ENCODE measurements around the gene CTNNBL1.
"Not testable (repeated sequence)": the region's sequence is repeated elsewhere in the genome, so short reads cannot be mapped to it uniquely, and the experiment has no call there.

Gene CTNNBL1

DNA sequence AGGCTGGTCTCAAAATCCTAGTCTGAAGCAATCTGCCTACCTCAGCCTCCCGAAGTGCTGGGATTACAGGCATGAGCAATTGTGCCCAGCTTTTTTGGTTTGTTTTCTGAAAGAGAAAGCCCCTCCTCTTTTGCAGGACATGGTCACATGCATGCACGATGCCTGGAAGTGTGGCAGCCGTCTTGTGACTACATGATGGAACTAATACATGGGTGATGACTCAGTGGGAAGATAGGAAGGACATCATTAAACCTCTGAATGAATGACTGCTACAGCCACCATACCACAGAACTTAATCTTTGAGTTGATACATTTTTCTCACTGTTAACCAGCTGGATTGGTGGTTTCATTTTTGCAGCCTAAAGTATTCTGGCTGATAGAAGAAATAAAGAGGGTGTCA lies 13.4 kb upstream of the CTNNBL1 start:
- DNase-seq, result no peak

DNA sequence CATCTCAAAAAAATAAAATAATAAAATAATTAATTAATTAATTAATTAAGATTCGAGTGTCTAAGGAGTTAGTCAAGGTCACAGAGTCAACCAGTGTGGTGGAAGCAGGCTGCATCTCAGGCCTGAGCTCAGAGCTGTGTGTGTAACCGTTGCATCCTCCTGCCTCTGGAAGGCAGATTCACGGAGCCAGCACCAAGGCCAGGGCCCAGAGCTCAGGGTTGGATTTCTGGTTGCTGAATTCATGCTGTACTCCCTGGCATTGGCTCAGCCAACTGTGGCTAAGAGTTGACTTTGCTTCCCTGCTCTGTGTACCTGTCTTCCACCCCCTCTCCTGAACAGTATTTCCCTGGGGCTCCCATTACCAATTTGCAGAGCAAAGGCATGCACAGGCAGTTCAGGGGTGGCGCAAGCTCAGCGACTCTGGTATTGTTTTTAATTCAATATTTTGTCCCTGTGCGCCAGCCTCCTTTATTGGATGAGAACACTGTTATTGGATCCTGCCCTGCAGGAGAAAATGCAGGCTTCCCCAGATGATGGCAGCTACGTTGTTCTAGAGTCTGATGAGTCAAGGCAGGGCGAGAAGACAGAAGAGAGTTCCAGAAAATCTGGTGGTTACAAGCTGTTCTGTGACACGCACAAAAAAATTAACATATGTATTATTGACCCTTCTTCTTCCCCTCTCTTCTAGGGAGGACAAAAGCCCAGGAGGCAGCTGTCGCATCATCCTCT lies 12.3 kb upstream of the CTNNBL1 start:
- DNase-seq, result no peak

DNA sequence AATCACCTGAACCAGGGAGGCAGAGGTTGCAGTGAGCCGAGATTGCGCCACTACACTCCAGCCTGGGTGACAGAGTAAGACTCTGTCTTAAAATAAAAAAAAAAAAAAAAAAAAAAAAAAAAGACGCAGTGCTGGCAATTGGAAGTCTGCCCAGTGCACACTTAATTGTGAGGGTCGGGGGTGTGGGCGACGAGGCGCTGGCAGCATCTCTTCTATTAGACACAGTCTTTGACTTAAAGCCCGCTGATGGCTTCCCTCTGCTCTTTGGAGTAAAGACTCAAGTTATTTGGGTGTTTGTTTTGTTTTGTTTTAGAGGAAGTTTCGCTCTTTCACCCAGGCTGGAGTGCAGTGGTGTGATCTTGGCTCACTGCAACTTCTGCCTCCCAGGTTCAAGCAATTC lies 10.7 kb upstream of the CTNNBL1 start:
- DNase-seq, result not testable (repeated sequence)

DNA sequence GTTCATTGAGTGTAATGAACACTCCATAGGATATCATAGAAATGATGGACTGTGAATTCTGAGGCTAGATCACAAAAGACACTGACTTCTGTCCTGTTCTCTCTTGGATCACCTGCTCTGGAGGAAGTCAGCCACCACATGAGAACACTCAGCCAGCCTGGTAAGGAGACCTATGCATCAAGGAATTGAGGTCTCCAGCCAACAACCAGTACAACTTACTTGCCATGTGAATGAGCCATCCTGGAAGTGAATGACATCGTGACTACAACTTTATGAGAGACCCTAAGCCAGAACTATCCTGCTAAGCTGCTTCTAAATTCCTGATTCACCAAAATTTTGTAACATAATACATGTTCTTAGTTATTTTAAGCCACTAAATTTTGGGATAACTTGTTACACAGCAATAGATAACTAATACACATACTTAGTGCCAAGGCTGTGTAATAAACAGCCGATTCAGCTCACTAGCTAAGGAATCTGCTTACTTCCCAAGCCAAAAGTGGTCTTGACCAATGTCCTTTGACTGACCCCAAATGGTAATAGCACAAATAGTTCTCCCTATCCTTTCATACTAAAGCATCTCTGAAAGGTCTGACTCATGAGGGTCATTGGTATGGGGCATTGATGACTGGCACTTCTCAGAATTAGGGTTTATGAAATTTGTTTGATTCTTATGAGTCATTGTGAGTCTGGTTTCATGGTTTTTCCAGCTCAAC lies 6.9 kb upstream of the CTNNBL1 start:
- DNase-seq, result no peak

DNA sequence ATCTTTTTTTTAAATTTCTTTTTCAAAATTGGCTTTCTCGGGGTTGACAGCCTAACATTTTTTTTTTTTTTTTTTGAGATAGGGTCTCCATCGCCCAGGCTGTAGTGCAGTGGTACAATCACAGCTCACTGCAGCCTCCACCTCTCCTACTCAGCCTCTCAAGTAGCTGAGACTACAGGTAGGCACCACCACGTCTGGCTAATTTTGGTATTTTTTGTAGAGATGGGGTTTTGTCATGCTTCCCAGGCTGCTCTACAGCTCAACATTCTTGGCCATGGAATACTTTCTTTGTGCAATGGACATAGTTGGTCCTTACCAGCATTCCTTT lies 6.4 kb upstream of the CTNNBL1 start:
- DNase-seq, result no peak

DNA sequence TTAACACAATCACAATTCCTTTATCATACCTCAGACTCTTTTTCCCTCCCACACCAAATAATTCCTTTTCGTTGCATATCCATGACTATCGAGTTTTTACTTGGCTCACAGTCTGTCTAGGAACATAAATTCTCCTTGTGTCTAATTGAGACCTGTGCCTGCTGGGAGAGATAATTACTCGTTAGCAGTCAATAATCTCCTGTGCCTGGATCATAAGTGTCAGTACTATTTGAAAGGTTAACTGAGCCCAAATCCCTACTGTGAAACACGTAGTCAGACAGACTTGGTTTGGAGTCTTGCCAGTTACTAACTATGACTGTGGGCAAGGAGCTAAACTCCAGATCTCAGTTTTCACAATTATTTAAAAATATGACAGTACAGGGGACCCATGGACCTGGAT lies 5.7 kb upstream of the CTNNBL1 start:
- no peak for DNase-seq

DNA sequence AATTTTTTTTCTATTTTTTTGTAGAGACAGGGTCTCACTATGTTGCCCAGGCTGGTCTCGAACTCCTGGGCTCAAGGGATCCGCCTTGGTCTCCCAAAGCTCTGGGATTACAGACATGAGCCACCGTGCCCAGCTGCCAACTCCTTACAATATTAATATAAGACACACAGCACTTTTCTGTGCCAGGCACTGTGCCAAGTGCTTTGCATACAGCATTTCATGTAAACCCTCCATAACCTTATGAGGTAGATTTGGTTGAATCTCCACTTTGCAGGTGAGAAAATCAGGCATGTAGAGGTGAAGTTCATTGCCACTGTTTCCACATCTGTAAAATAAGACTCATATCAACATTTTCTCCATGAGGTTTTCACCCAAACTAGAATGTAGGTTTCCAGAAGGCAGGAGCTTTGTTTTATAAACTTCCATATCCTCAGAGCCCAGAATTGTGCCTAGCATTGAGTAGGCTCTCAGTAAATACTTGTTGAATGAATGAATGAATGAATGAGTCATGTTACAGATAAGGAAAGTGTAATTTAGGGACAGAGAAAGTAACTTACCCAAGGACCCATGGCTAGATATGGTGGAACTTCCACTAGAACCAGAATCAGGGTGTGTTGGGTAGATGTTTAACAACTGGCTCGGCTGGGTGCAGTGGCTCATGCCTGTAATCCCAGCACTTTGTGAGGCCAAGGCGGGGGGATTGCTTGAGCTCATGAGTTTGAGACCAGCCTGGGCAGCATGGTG lies 3.0 kb upstream of the CTNNBL1 start:
- DNase-seq, result no peak

DNA sequence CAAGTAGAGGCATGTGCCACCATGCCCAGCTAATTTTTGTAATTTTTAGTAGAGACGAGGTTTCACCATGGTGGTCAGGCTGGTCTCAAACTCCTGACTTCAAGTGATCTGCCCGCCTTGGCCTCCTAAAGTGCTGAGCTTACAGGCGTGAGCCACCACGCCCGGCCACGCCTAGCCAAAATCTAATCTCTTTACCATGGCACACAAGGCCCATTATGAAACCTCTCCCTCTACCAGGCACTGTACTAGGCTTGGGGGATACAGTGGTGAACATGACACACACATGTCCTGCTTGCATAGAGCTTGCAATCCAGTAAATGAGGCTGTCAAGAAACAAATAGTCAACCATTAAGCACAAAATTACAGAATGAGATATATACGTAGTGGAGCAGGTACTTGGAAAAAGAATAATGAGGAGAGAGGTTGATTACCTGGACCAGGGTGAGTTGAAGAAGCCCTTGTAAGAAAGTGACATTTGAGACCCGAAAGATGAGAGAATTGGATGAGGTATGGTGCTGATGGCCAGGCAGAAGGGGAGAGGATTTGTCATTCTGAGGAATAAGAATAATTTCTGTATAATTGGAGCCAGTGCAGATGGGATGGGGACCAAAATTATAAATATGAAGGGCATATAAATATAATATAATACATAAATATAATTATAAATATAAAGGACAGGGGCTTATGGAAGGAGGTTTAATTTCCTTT lies 1.2 kb upstream of the CTNNBL1 start:
- DNase-seq, result no peak

DNA sequence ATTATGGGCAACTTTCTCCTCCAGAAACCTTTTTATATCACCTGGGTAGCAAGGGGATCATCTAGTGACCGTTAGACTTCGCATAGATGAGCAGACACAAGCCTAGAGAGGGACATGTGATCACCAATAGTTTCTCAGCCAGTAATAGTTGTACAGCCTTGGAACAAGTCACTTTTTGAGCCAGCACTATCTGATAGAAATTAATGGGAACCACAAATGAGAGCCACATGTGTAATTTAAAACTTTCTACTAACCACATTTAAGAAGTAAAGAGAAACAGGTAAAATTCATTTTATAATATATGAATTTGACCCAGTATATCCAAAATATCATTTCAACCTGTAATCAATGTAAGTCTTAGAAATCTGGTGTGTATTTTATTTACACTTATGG lies 592 bp upstream of the CTNNBL1 start:
- DNase-seq, result no peak

DNA sequence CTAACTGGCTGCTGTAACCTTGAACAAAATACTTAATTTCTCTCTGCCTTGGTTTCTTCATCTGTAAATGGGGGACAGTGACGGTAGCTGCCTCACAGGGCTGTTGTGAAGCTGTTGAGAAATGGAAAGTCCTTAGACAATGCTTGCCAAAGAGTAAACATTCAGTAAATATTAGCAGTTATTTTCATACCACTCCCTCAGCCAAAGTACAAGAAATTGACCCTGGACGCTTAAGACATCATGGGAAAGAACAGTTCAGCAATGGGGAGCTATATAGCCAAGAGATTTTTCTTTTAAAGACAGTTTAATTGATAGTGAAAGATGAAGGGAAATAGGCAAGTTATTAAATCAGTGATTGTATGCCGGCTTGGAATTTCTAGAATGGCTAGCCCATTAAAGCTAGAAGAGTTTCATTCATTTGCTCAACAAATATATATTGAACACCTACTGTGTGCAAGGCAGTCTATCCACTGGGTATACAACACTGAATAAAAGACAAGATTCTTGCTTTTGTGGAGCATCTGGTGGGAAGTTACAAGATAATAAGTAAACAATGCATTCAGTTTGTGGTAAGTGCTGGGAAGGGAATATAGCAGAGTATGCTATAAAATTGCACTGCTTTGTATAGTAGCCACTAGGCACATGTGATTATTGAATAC lies 2.0 kb downstream of the CTNNBL1 start:
- DNase-seq, result no peak

DNA sequence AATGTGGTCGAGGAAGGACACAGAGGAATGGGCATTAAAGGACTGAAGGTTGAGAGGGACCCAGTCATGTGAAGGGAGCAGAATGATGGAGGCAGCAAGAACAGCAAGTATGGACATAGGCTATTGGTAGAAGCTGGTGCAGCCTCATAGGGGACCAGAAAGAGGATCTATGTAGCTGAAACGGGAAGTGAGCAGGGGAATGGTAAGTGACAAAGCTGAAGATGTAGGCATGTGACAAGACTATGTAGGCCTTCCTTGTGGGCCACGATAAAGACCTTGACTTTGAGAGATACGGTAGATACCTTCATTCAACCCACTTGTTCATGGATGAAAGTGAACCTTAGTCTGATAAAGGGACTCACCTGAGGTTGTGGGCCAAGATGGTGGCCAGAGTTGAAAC lies 3.5 kb downstream of the CTNNBL1 start:
- DNase-seq, result no peak

DNA sequence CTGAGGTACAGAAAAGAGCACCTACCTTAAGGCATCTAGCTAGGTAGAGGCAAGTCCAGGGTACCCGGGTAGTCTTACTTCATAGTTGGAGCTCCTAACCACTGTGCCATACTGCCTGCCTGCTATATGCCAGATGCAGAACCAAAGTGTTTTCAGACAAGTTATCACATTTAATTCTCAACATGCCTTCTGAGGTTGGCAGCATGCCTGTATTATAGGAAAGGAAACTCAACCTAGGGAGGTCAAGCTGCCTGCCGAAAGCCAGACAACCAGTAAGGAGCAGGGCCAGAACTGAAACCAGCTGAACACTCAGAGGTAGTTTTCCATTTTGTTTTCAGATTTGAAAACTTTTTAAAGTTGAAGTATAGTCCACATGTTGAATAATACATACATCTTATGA lies 5.4 kb downstream of the CTNNBL1 start:
- DNase-seq, result no peak

DNA sequence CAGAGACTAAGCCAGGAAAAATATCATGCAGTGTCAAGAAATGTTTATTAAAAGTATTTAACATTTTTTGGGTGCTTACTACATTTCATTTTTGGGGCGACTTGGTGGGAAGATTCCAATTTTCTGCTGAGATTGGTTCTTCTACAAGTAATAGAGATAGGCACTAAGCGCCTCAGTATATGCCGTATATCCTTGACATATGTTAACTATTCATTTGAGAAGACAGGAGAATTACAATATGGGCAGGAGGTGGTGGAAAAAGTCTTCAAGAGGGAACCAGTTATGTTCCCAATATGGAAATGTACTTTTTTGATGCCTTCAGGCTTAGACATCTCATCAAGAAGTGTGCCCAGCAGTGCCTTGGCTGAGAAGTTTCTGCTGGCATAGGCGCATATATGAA lies 6.5 kb downstream of the CTNNBL1 start:
- DNase-seq, result no peak

DNA sequence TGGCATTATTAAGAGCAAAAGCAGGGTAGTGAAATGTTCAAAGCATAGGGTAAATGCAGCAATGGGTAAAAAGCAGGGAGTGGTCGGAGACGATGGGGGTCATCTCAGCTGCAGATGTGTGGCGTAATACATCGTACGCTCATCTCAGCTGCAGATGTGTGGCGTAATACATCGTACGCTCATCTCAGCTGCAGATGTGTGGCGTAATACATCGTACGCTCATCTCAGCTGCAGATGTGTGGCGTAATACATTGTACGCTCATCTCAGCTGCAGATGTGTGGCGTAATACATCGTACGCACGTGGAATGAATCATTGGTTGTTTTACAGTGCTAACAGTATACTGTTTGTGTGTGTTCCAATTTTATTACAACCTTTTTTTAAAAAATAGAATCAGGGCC lies 7.8 kb downstream of the CTNNBL1 start:
- DNase-seq, result not testable (repeated sequence)

DNA sequence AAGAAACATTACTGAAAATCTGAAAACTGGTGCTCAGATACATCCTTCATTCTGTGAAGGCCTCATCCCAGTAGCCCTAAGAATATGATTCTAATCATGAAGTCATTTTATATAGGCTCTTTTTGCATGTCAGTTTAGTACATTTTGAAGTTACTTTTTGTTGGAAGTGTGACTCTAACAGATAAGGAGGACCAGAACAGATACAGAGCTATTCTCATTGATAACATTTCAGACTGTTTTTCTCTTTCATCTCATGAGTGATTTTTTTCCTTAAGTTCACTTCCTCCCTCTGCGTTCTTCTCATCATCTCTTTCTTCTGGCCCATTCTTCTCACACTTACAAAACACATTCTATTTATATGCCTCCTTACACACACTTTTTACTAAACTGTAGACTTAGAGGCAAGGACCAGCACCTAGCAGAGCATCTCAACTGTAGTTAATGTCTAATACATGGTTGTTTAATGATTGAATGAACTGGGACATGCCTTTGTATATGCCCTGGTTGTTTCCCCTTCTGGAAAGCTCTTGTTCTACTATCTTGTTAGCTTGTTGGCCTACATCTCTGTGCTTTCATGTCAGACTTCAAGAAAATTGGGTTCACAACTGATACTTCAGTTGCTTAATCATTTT lies 8.7 kb downstream of the CTNNBL1 start:
- DNase-seq, result no peak

DNA sequence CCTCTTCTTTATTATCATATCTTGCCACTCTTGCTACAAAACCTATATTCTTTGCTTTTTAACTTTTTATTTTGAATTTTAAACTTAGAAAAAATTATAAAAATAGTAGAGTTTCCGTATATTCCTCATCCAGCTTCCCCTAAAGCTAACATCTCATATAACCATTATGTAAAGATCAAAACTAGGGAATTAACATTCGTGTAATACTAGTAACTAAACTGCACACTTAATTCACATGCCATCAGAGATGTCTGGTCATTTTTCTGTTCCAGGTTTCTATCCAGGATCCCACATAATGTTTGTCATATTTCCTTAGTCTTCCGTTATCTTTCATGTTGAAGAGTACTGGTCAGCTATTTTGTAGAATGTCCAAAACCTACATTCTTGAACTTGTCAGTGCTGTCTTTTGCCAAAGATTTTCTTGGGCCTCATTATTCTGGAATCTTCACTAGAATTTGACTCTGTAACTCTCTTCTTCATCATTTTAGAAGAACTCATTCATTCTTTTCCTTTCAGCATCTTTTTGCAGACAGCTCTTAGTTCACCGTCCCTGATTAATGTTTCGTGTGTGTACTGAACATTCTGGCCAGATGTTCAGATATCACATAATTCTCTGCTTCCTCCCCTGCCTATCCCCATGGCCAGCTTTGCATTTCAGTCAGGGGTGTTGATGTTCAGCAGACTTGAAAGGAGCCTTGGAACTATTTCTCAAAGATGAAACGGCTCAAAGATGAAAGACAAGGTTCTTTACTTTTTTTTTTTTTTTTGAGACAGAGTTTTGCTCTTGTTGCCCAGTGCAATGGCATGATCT lies 9.4 kb downstream of the CTNNBL1 start:
- no peak for DNase-seq

DNA sequence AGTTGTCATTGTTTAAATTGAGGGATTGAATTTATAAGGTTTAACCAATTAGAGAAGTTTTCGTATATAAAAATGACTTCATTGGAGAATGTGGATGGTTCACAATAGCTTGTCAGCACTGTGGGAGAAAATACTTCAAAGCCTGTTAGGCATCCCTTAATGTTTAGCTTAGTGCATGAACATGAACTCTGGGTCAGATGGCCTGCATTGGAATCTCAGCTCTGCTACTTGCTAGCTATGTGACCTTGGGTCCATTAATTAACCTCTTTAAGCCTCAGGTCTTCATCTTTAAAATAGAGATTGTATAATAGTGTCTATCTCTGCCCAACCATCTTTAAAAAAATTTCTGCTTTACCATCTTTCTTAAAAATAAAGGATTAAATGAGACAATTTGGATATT lies 11.1 kb downstream of the CTNNBL1 start:
- DNase-seq, result no peak

DNA sequence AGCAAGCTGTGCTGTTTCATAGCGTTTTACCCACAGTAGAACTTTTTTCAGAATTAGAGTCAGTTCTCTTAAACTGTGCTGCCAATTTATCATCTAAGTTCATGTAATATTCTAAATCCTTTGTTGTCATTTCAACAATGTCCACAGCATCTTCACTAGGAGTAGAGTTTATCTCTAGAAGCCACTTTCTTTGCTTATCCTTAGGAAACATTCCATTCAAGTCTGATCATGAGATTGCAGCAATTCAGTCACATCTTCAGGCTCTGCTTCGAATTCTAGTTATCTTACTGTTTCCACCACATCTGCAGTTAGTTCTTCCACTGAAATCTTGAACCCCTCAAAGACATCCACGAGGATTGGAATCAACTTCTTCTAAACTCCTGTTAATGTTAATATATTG lies 12.5 kb downstream of the CTNNBL1 start:
- no peak for DNase-seq

DNA sequence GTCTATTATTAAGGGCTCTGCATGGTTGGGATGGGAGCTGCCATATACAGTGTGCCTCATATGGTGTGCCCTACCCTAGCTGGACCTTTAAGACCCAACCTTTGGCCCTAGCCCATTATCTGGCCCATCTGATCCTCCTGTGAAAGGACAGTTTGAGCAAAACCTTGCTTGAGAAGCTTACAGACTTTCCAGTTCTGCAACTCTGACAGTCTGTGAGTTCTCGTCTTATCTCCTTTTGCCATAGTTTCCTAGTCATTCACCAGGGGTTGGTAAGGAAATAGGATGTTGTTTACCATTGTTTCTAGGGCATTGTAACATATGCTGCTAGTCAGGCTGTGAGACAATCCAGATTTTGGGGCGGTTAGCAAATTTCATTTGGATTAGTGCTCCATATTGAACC lies 17.2 kb downstream of the CTNNBL1 start:
- no peak for DNase-seq

DNA sequence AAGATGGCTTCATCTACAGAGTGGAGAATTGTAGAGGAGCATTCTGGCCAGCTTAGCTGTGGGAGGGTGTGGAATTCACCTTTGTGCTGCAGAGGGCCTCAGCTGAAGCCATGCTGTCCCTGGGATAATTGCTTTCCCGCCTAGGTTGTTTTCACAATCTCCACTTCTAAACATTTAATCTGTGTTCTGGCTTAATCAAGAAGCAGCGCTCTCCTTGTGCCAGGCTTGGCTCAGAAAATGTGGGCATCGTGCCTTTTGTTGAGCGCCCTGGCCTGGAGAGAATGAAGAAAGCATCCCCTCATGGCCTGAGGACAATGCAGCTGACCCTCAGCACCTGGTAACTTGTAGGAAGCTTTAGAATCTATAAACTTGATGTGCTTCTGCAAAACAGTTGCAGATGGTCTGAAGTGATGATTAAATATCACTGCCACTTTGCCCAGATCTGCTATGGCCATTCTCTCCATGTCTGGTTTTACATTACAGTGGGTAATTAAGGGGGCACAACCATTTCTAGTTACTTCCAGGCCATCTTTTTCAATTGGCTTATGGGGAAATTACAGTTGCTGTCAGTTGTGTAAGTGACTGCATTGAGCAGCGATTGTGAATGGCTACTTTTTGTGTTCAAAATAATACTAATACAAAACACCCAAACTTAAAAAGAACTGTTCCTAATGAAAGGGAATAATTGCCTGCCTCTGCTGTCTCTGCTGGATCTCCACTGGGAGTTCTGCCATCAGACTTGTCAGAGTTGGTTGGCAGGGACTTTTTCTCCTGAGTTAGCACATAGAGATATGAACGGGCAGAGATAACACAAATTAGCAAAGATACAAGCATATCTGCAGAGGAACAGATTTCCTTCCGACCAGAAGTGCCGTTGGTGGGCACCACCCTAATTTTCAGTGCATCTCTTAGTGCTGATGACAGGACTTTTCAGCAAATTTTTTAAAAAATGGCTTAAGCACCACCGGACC lies 18.4 kb downstream of the CTNNBL1 start:
- no peak for DNase-seq
